PC-3 (cell line): Measurements from ENCODE around the gene TNRC18.

Experiments
- CTCF ChIP-seq: fragments of 300-600 bp; sonication (generic); conservative IDR thresholded peaks from 2 replicates; pipeline ENCODE4 v1.5.1; 2017; ENCODE audit warnings: antibody characterized with exemption, low read depth, mild to moderate bottlenecking, low read length
- EZH2 ChIP-seq: fragments of 300-600 bp; sonication (generic); IDR thresholded peaks from one replicate; pipeline ENCODE4 v1.6.1; 2017; ENCODE audit warnings: antibody characterized with exemption, mild to moderate bottlenecking, low read length; ENCODE audit not compliant: unreplicated experiment

GRCh38 chr7:5394264-5395105, 29.1 kb downstream of the TNRC18 start:
- TF ChIP-seq CTCF (no peak), EZH2 (no peak)
